HepG2 (cell line): Measurements from ENCODE around the gene UBR3. TPM values are rescaled to one million over a fixed set of nuclear protein-coding genes. Genes with fewer than 3 reads are reported as not detected.

Experiments used
- ATF7 ChIP-seq, 2 experiments: fragments of 450-650 bp in 1 of 2; sonication (generic) in 1 of 2; formaldehyde crosslinking in 1 of 2; IDR thresholded peaks; 2 replicates each; pipeline versions ENCODE4 v1.4.0 to v1.6.1; 2016 to 2020; ENCODE audit warnings: antibody characterized with exemption in 1 of 2, mild to moderate bottlenecking in 1 of 2, missing genetic modification reagents in 1 of 2
- polyA plus RNA-seq, 8 experiments: library from polyadenylated mRNA; depleted of rRNA in 3 of 8; stranded (reverse) in 7 of 8; unstranded in 1 of 8; fragments of >200 nt; fragmentation: Illumina TruSeq in 4 of 8; extraction: Trizol in 4 of 8; gene quantifications; 2 replicates each; pipeline versions ENCODE4 v1.2.1 to v1.2.3, GENCODE V29; 2011 to 2016; ENCODE audit warnings: low read depth in 4 of 8, missing spikeins in 1 of 8, mixed read lengths in 1 of 8; ENCODE audit not compliant: insufficient read depth in 1 of 8
- total RNA-seq, 5 experiments: library from RNA; depleted of rRNA; stranded (reverse); fragments of >200 nt; fragmentation: Illumina TruSeq; extraction: Trizol; gene quantifications; 2 replicates each; pipeline ENCODE4 v1.2.3, GENCODE V29; 2016; ENCODE audit warnings: low read depth in 1 of 5
- TF ChIP-seq, protein P1 (sequence below): sonication (generic); formaldehyde crosslinking; IDR thresholded peaks from 2 replicates; pipeline ENCODE4 v1.5.0; 2020; ENCODE audit warnings: mild to moderate bottlenecking, missing genetic modification reagents, borderline replicate concordance
- TF ChIP-seq, protein P2 (sequence below), 2 experiments: IDR thresholded peaks; 2 replicates each; pipeline ENCODE4 v1.6.1; 2011 to 2012; ENCODE audit warnings: low read length in 2 of 2, borderline replicate concordance in 1 of 2, low read depth in 1 of 2, mild to moderate bottlenecking in 1 of 2, moderate library complexity in 1 of 2
- TF ChIP-seq, protein P3 (sequence below): sonication (generic); formaldehyde crosslinking; IDR thresholded peaks from 2 replicates; pipeline ENCODE4 v1.8.1; 2023; ENCODE audit warnings: mild to moderate bottlenecking, inconsistent platforms, moderate library complexity, missing genetic modification reagents, borderline replicate concordance
- TF ChIP-seq, protein P4 (sequence below): IDR thresholded peaks from 2 replicates; pipeline ENCODE4 v1.4.0; 2020; ENCODE audit warnings: mild to moderate bottlenecking, missing genetic modification reagents

The UBR3 gene
- total and polyA plus RNA-seq, 2 of the 13 experiments (the other 11 are each of a cell fraction or from before 2014, with no cell fraction given) = 15.1 to 28.0 TPM

DNA sequence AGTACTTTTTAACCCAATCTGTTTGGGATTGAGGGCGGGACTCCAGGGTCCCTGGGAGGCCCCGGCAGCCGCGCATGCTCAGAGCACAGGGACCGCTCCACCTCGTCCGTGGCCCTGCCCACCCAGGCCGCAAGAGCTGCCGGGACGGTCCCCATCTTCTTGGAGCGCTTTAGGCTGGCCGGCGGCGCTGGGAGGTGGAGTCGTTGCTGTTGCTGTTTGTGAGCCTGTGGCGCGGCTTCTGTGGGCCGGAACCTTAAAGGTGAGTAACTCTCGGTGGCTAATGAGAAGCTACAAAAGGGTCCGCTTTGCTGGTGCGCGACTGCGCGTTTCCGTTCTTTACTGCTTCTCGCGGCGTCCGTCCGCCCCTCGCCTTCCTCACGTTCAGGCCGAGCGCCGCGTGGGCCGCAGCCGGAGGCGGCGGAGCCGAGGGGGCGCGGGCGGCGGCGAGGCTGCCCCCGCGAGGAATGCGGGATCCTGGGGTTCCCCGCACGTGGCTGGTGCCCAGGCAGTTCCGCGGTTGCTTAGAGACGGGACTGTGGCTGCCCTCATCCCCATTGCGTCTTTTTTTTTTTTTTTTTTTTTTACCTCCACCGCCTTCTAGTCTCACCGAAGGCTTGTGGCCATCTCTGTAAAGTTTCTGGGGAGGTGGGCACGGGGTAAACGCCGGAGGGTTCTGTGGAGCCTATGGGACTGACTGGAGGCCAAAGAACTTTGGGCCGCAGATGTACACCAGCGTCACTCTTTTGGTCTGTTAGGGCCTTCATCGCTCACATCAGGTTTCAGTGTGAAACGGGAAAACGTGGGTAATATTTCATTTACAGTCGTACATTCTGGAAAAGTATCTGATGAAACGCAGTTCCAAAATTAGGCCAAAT is 28.3 kb upstream of the UBR3 start, which contains the start of gene SSB (continued):
- TF ChIP-seq, protein P1, sequence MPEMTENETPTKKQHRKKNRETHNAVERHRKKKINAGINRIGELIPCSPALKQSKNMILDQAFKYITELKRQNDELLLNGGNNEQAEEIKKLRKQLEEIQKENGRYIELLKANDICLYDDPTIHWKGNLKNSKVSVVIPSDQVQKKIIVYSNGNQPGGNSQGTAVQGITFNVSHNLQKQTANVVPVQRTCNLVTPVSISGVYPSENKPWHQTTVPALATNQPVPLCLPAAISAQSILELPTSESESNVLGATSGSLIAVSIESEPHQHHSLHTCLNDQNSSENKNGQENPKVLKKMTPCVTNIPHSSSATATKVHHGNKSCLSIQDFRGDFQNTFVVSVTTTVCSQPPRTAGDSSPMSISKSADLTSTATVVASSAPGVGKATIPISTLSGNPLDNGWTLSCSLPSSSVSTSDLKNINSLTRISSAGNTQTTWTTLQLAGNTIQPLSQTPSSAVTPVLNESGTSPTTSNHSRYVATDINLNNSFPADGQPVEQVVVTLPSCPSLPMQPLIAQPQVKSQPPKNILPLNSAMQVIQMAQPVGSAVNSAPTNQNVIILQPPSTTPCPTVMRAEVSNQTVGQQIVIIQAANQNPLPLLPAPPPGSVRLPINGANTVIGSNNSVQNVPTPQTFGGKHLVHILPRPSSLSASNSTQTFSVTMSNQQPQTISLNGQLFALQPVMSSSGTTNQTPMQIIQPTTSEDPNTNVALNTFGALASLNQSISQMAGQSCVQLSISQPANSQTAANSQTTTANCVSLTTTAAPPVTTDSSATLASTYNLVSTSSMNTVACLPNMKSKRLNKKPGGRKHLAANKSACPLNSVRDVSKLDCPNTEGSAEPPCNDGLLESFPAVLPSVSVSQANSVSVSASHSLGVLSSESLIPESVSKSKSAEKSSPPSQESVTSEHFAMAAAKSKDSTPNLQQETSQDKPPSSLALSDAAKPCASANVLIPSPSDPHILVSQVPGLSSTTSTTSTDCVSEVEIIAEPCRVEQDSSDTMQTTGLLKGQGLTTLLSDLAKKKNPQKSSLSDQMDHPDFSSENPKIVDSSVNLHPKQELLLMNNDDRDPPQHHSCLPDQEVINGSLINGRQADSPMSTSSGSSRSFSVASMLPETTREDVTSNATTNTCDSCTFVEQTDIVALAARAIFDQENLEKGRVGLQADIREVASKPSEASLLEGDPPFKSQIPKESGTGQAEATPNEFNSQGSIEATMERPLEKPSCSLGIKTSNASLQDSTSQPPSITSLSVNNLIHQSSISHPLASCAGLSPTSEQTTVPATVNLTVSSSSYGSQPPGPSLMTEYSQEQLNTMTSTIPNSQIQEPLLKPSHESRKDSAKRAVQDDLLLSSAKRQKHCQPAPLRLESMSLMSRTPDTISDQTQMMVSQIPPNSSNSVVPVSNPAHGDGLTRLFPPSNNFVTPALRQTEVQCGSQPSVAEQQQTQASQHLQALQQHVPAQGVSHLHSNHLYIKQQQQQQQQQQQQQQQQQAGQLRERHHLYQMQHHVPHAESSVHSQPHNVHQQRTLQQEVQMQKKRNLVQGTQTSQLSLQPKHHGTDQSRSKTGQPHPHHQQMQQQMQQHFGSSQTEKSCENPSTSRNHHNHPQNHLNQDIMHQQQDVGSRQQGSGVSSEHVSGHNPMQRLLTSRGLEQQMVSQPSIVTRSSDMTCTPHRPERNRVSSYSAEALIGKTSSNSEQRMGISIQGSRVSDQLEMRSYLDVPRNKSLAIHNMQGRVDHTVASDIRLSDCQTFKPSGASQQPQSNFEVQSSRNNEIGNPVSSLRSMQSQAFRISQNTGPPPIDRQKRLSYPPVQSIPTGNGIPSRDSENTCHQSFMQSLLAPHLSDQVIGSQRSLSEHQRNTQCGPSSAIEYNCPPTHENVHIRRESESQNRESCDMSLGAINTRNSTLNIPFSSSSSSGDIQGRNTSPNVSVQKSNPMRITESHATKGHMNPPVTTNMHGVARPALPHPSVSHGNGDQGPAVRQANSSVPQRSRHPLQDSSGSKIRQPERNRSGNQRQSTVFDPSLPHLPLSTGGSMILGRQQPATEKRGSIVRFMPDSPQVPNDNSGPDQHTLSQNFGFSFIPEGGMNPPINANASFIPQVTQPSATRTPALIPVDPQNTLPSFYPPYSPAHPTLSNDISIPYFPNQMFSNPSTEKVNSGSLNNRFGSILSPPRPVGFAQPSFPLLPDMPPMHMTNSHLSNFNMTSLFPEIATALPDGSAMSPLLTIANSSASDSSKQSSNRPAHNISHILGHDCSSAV (CRISPR knock-in tag) = no peak
- TF ChIP-seq, protein P2, sequence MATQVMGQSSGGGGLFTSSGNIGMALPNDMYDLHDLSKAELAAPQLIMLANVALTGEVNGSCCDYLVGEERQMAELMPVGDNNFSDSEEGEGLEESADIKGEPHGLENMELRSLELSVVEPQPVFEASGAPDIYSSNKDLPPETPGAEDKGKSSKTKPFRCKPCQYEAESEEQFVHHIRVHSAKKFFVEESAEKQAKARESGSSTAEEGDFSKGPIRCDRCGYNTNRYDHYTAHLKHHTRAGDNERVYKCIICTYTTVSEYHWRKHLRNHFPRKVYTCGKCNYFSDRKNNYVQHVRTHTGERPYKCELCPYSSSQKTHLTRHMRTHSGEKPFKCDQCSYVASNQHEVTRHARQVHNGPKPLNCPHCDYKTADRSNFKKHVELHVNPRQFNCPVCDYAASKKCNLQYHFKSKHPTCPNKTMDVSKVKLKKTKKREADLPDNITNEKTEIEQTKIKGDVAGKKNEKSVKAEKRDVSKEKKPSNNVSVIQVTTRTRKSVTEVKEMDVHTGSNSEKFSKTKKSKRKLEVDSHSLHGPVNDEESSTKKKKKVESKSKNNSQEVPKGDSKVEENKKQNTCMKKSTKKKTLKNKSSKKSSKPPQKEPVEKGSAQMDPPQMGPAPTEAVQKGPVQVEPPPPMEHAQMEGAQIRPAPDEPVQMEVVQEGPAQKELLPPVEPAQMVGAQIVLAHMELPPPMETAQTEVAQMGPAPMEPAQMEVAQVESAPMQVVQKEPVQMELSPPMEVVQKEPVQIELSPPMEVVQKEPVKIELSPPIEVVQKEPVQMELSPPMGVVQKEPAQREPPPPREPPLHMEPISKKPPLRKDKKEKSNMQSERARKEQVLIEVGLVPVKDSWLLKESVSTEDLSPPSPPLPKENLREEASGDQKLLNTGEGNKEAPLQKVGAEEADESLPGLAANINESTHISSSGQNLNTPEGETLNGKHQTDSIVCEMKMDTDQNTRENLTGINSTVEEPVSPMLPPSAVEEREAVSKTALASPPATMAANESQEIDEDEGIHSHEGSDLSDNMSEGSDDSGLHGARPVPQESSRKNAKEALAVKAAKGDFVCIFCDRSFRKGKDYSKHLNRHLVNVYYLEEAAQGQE (IDR thresholded peaks at IDR 0.05; ENCODE audit: borderline replicate concordance in 1 of 2, low read depth in 1 of 2, low read length in 2 of 2) = no peak
- TF ChIP-seq ATF7 (IDR thresholded peaks at IDR 0.05) (no peak), ATF7 (CRISPR knock-in tag; IDR thresholded peaks at IDR 0.05) (no peak)
- TF ChIP-seq, protein P3, sequence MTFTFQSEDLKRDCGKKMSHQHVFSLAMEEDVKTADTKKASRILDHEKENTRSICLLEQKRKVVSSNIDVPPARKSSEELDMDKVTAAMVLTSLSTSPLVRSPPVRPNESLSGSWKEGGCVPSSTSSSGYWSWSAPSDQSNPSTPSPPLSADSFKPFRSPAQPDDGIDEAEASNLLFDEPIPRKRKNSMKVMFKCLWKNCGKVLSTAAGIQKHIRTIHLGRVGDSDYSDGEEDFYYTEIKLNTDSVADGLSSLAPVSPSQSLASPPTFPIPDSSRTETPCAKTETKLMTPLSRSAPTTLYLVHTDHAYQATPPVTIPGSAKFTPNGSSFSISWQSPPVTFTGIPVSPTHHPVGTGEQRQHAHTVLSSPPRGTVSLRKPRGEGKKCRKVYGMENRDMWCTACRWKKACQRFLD = no peak
- TF ChIP-seq, protein P4, sequence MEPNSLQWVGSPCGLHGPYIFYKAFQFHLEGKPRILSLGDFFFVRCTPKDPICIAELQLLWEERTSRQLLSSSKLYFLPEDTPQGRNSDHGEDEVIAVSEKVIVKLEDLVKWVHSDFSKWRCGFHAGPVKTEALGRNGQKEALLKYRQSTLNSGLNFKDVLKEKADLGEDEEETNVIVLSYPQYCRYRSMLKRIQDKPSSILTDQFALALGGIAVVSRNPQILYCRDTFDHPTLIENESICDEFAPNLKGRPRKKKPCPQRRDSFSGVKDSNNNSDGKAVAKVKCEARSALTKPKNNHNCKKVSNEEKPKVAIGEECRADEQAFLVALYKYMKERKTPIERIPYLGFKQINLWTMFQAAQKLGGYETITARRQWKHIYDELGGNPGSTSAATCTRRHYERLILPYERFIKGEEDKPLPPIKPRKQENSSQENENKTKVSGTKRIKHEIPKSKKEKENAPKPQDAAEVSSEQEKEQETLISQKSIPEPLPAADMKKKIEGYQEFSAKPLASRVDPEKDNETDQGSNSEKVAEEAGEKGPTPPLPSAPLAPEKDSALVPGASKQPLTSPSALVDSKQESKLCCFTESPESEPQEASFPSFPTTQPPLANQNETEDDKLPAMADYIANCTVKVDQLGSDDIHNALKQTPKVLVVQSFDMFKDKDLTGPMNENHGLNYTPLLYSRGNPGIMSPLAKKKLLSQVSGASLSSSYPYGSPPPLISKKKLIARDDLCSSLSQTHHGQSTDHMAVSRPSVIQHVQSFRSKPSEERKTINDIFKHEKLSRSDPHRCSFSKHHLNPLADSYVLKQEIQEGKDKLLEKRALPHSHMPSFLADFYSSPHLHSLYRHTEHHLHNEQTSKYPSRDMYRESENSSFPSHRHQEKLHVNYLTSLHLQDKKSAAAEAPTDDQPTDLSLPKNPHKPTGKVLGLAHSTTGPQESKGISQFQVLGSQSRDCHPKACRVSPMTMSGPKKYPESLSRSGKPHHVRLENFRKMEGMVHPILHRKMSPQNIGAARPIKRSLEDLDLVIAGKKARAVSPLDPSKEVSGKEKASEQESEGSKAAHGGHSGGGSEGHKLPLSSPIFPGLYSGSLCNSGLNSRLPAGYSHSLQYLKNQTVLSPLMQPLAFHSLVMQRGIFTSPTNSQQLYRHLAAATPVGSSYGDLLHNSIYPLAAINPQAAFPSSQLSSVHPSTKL = peak; percentile 47
